NCI-H146 (cell line): ENCODE results near the gene WNT5B.

Source experiments
- DNase-seq: peaks from one replicate; lab custom pipeline; 2025; lab: John Stamatoyannopoulos, UW

WNT5B gene

GRCh38 chr12:1630133-1630826, 1.2 kb downstream of the WNT5B start:
- DNase-seq, result peak; percentile 73

GRCh38 chr12:1630827-1631591, 2.0 kb downstream of the WNT5B start:
- DNase-seq, result no peak

GRCh38 chr12:1632702-1633101, 3.7 kb downstream of the WNT5B start:
- no peak for DNase-seq

- no peak for DNase-seq
Measured at GRCh38 chr12:1633459-1633858, 4.4 kb downstream of the WNT5B start.

- DNase-seq, result no peak
Measured at GRCh38 chr12:1634149-1634548, 5.1 kb downstream of the WNT5B start.

- DNase-seq, result peak; percentile 47
Measured at GRCh38 chr12:1634590-1635191, 5.7 kb downstream of the WNT5B start.

GRCh38 chr12:1635301-1636095, 6.5 kb downstream of the WNT5B start:
- DNase-seq, result no peak

GRCh38 chr12:1638203-1638602, 9.2 kb downstream of the WNT5B start:
- DNase-seq, result no peak

- no peak for DNase-seq
Measured at GRCh38 chr12:1639538-1639937, 10.5 kb downstream of the WNT5B start.

- no peak for DNase-seq
Measured at GRCh38 chr12:1640328-1641234, 11.6 kb downstream of the WNT5B start.

GRCh38 chr12:1642513-1642912, 13.5 kb downstream of the WNT5B start:
- DNase-seq, result peak; percentile 25

GRCh38 chr12:1643043-1643442, 14.0 kb downstream of the WNT5B start:
- no peak for DNase-seq

GRCh38 chr12:1643905-1644533, 15.0 kb downstream of the WNT5B start:
- no peak for DNase-seq

GRCh38 chr12:1644534-1645438, 15.8 kb downstream of the WNT5B start:
- peak; percentile 64 for DNase-seq

- no peak for DNase-seq
Measured at GRCh38 chr12:1645819-1646218, 16.8 kb downstream of the WNT5B start.

- DNase-seq, result no peak
Measured at GRCh38 chr12:1646569-1647284, 17.7 kb downstream of the WNT5B start.

- DNase-seq, result no peak
Measured at GRCh38 chr12:1647285-1647669, 18.2 kb downstream of the WNT5B start.

- DNase-seq, result no peak
Measured at GRCh38 chr12:1650260-1650977, 21.4 kb downstream of the WNT5B start.
